HG02763 (cell line): ENCODE results near the gene WRAP73.

ENCODE experiments used
- ATAC-seq: cut with Tn5 transposase; IDR thresholded peaks from one replicate; pipeline ENCODE4 v1.9.1; 2021; ENCODE audit warnings: mild to moderate bottlenecking, moderate library complexity; ENCODE audit not compliant: unreplicated experiment

Gene WRAP73

DNA sequence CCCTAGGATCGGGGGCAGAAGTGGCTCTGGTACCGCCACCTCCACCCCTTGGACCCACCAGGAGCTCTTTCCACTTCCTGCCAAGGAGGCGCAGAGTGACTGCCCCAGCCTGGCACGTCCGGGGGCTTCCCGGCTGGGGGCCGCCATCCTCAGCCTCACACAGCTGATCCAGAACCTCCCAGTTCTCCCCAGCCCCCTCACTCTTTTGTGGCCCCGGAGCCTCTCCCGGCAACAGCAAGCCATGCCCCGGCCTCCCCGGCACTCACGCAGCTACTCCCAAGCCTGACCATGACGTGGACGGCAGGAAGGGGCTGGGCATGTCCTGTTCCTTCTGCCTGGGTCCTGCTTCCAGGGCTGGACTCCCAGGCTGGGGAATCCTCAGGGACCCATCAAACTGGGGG lies 19.5 kb upstream of the WRAP73 start:
- no peak for ATAC-seq

GRCh38 chr1:3668585-3669300 lies 18.8 kb upstream of the WRAP73 start:
- ATAC-seq: no peak

GRCh38 chr1:3668148-3668547 lies 18.2 kb upstream of the WRAP73 start:
- ATAC-seq: no peak

DNA sequence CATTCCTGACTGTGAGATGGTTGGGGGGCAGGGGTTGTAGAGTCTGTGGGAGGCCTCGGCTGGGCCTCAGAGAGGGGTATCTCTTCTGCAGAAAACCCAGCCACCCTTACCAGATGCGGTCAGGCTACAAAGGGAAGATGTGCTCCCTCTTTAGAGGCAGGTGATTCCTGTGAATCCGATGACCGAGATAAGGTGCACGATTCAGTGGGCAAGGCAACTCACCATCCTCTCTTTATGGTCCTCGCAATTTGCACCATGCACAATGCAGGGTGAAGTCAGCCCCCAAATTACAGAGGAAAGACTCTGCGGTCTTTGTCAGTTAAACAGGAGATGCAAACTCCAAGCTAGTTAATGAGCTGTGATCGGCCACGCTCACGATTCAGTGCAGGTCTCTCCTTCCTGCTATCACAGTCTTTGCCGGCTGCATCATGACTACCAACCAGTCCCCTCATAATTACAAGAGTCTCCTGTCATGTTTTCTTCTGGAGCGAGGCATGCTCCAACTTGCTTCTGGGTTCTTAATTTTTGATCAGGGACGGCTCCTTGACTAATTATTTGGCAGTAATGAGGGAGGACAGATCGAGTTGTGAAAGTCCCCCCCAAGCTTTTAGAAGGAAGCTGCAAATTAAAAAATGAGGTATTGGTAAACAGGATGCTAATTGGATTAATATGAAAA lies 14.9 kb upstream of the WRAP73 start:
- ATAC-seq: no peak

DNA sequence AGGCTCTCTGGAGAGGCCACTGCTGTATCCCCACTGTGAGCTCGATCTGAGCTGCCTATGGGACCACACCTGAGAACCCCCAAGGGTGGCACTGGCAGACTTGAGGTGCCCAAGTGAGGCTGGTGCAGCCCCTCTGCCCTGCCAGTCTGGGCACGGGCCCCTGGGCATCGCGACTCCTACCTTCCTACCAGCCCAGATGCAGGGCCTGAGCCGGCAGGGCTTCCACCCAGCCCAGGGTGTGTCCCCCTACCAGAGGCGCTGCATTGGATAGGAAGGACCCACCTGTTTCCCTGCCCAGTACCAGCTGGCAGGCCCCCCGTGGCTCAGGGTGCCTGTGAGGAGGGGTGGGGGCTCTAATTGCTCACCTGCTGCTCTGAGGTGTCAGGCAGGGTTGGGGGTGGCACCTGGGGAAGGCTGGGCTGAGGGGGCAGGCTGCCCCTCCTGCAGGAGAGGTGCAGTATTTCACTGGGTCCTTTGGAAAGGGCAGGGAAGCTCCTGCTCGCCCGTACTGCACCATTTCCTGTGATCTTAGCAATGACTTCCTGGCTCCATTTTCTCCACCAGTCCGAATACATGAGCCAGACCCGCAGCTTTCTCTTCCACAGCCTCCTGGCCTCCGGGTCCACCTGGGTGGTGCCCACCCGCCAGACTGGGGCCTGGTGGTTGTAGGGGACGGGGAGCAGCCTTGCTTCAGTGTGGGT lies 14.2 kb upstream of the WRAP73 start:
- ATAC-seq: no peak

GRCh38 chr1:3662080-3662671 lies 12.3 kb upstream of the WRAP73 start:
- ATAC-seq: no peak

GRCh38 chr1:3661631-3662030 lies 11.7 kb upstream of the WRAP73 start:
- ATAC-seq: no peak

GRCh38 chr1:3660704-3661103 lies 10.8 kb upstream of the WRAP73 start:
- ATAC-seq: no peak

DNA sequence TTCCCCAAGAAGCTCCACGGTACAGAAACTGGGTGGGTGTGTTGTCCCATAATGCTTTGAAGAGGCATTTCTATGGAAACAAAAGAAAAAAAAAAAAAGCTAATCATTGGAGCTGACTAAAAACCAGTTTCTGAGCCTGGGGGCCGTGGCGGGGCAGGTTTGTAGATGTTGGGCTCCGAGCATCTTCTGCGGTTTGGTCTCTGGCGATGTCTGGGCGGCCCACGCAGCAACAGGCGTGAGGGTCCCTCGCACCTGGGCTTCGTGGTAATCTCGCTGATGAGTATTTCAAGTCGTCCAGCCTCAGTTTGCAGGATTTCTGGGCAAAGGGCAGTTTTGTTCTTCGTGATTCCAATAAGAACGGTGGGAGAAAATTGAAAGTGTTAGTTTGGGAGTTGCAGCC lies 9.2 kb upstream of the WRAP73 start:
- no peak for ATAC-seq

GRCh38 chr1:3658231-3658615 lies 8.3 kb upstream of the WRAP73 start:
- no peak for ATAC-seq

DNA sequence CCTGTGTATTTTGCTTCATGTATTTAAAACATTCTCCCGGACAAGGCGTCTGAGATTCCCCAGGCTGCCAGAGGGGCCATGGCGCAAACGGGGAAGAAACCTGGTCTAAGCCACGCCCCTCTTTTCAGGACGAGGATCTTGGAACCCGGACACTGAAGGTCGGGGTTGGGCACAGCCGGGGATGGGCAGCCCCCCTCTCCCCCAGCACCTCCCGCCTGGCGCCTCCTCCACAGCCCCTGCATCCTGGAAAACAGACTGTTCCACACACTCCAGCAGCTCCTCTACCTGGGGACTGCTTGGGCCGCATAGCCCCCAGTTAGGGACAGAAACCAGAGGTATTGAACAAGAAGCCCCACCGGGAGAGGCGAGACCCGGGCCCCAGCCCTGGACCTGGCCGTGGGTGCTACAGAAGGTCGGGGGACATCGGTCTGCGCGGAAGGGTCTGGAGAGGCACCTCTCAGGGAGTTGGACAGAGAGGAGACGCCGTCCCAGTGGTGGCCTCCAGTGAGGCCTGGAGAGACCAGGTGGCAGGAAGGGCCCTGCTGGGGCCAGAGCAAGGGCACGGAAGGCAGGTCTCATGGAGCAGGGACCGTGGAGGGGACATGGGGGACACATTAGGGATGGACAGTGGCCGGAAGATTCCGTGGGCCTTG lies 7.8 kb upstream of the WRAP73 start:
- ATAC-seq: no peak

GRCh38 chr1:3657096-3657475 lies 7.2 kb upstream of the WRAP73 start:
- ATAC-seq: no peak

DNA sequence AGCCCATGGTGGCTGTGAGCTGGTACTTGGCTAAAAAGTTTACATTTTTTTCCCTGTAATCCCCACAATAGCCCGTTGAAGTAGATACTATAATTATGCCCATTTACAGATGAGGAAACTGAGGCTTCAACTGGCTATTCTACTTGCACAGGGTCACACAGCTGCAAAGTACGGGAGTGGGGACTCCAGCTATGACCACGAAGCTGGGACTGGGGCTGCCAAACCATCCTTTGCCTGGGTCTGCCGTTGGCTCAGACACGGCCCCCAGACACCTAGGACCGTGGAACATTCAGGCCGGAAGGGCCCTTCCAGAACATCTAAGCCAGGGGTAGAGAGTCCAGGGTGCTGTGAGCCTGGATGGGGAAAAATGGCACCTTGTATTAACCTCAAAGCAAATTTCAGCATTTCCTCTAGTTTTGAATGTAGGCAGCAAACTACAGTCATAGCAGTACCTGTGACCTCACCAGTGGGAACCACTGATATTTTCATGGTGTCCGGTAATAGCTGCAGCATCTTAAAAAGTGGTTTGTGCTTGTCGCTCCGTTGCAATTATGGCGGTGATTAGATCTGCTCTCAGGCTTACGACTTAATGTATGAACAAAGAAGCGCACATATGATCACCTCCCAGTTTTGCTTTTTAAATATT lies 6.7 kb upstream of the WRAP73 start:
- no peak for ATAC-seq

GRCh38 chr1:3654549-3655281 lies 4.8 kb upstream of the WRAP73 start:
- no peak for ATAC-seq

- no peak for ATAC-seq
Observed at GRCh38 chr1:3653286-3653618, 3.3 kb upstream of the WRAP73 start.

DNA sequence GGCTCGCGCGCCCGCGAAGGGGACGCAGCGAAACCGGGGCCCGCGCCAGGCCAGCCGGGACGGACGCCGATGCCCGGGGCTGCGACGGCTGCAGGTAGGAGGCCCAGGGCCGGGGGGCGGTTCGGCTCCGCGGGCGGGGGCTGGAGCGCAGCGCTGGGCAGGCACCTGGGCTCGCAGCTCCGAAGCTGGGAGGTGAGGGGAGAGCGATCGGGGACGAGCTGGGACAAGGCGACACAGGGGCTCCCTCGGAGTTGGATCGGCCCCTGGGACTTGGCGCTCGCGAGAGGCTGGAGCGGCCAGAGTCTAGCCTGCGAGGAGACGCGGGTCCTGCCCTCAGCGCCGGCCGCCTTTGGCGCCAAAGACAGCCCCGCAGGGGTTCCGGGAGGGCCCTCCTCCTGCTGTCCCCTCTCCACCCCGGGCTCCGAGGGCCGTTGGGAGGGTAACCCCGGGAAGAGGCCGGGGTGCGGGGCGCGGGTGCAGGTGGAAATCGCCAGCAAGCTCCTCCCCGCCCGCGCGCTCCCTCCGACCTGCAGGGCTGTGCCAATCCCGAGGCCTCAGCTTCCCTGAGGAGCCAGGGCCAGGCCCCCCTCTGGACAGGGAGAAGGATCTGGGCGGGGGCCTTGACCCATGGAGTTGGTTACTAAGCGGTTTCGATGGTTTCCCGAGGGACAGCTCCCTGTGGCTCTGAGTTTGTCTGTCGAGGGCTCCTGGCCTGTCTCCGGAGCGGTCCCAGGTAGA lies 2.8 kb upstream of the WRAP73 start:
- no peak for ATAC-seq

GRCh38 chr1:3651930-3652547 lies 2.1 kb upstream of the WRAP73 start, which contains the start of gene TP73:
Gene TP73, plus strand, starts transcription at chr1:3652516. Its CDS starts 29,850 bp downstream, at chr1:3682366.
- ATAC-seq: no peak

- no peak for ATAC-seq
Observed at GRCh38 chr1:3651026-3651929, 1.4 kb upstream of the WRAP73 start.
